Endodermal cell (in vitro differentiated cells): ENCODE measurements around the gene PSMD1. TPM values are rescaled to one million over a fixed set of nuclear protein-coding genes. Genes with fewer than 3 reads are reported as not detected.

ENCODE experiments used
- DNase-seq: peaks from one replicate; pipeline ENCODE4 v3.0.0-alpha.2; 2017
- H3K27ac ChIP-seq: 2 replicates; pipeline ENCODE4 v1.5.1; 2013; ENCODE audit warnings: mild to moderate bottlenecking, low read depth, low read length, moderate library complexity
- H3K27me3 ChIP-seq: 2 replicates; pipeline ENCODE4 v1.6.1; 2013; ENCODE audit warnings: mild to moderate bottlenecking, low read length, moderate library complexity; ENCODE audit not compliant: insufficient read depth, control insufficient read depth, poor library complexity, severe bottlenecking
- H3K36me3 ChIP-seq: 2 replicates; pipeline ENCODE4 v1.7.0; 2013; ENCODE audit warnings: mild to moderate bottlenecking, low read length, moderate library complexity; ENCODE audit not compliant: control insufficient read depth, insufficient read depth
- H3K4me1 ChIP-seq: one replicate; pipeline ENCODE4 v1.7.0; 2013; ENCODE audit warnings: low read length; ENCODE audit not compliant: control insufficient read depth, insufficient read depth
- H3K4me3 ChIP-seq: 2 replicates; pipeline ENCODE4 v1.5.1; 2013; ENCODE audit warnings: mild to moderate bottlenecking, low read length, moderate library complexity
- H3K9ac ChIP-seq: 2 replicates; pipeline ENCODE4 v1.6.1; 2013; ENCODE audit warnings: mild to moderate bottlenecking, low read length, moderate library complexity; ENCODE audit not compliant: poor library complexity, severe bottlenecking; ENCODE audit errors: extremely low read depth
- H3K9me3 ChIP-seq: 2 replicates; pipeline ENCODE4 v1.6.1; 2013; ENCODE audit warnings: mild to moderate bottlenecking, low read length, moderate library complexity; ENCODE audit not compliant: control insufficient read depth
- H3K27ac Mint-ChIP-seq: 2 replicates; pipeline ENCODE4 v1.8.0; 2020; ENCODE audit warnings: mixed read lengths
- H3K27me3 Mint-ChIP-seq: 2 replicates; pipeline ENCODE4 v1.8.0; 2021; ENCODE audit warnings: mild to moderate bottlenecking, mixed read lengths; ENCODE audit not compliant: insufficient read depth
- H3K36me3 Mint-ChIP-seq: 2 replicates; pipeline ENCODE4 v1.8.0; 2020; ENCODE audit warnings: low read depth, mixed read lengths
- H3K4me1 Mint-ChIP-seq: 2 replicates; pipeline ENCODE4 v1.8.0; 2020; ENCODE audit warnings: mixed read lengths
- H3K4me3 Mint-ChIP-seq: 2 replicates; pipeline ENCODE4 v1.8.0; 2020; ENCODE audit warnings: mild to moderate bottlenecking, moderate library complexity, mixed read lengths
- H3K9me3 Mint-ChIP-seq: 2 replicates; pipeline ENCODE4 v1.8.0; 2020; ENCODE audit warnings: mild to moderate bottlenecking, mixed read lengths
- WGBS, 2 experiments: methylation state at CpG; one replicate each; pipeline versions ENCODE4 v1.1.5 to v1.1.7; 2013; ENCODE audit warnings: missing lambda C conversion rate in 2 of 2, mixed read lengths in 1 of 2; ENCODE audit not compliant: insufficient coverage in 1 of 2, insufficient read length in 1 of 2; 5-methylcytosine and 5-hydroxymethylcytosine counted together
- total RNA-seq, 2 donors: library from RNA; stranded (reverse); fragmentation: NEBNext Ultra II Directional in 1 of 2; extraction: Animal tissue kit (Norgen Biotek cat#: 25700) in 1 of 2; gene quantifications; 2 replicates in 1 of 2; 3 replicates in 1 of 2; pipeline ENCODE4 v1.2.1, GENCODE V29; 2021
- TF ChIP-seq, protein P1 (sequence below): fragments of 200-600 bp; sonication (generic); conservative IDR thresholded peaks from 2 replicates; pipeline ENCODE4 v1.5.0; 2021; ENCODE audit warnings: antibody characterized with exemption, mild to moderate bottlenecking

PSMD1 gene
- total RNA-seq, 2 donors from 2014 or later, result 148 to 158 TPM

DNA sequence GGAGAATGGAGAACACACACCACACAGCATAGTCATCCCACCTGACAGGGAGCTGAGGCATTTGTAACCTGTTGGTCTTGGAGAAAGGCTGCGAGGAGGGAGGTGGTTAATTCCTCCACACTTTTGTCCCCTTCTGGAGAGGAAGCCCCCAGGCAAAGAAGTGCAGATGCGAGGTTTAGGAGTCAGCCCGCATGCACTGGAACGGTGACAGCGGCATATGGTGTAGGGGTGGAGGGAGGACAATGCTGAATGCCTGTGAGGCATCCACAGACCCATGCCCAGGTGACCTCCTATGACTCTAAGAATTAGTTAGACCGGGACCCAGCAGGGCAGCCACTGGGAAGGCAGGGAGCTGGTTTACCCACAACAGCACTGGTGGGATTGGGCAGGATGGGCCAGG, 48.5 kb upstream of the PSMD1 start:
- Histone ChIP-seq H3K9me3 (no peaks in the 10 kb centered on the region), H3K9ac (no peak overlapping the region), H3K4me3 (no peak overlapping the region), H3K36me3 (no peaks in the 10 kb centered on the region), H3K4me1 (no peaks in the 10 kb centered on the region), H3K27ac (no peak overlapping the region), H3K27me3 (peaks cover 23% of the 10 kb centered on the region)
- no peak overlapping the region for H3K27ac Mint-ChIP-seq
- peaks cover 5% of the 10 kb centered on the region for H3K9me3 Mint-ChIP-seq
- TF ChIP-seq, protein P1, sequence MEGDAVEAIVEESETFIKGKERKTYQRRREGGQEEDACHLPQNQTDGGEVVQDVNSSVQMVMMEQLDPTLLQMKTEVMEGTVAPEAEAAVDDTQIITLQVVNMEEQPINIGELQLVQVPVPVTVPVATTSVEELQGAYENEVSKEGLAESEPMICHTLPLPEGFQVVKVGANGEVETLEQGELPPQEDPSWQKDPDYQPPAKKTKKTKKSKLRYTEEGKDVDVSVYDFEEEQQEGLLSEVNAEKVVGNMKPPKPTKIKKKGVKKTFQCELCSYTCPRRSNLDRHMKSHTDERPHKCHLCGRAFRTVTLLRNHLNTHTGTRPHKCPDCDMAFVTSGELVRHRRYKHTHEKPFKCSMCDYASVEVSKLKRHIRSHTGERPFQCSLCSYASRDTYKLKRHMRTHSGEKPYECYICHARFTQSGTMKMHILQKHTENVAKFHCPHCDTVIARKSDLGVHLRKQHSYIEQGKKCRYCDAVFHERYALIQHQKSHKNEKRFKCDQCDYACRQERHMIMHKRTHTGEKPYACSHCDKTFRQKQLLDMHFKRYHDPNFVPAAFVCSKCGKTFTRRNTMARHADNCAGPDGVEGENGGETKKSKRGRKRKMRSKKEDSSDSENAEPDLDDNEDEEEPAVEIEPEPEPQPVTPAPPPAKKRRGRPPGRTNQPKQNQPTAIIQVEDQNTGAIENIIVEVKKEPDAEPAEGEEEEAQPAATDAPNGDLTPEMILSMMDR, result no peak
- no peak overlapping the region for H3K4me3 Mint-ChIP-seq
- H3K27me3 Mint-ChIP-seq, result peaks cover 31% of the 10 kb centered on the region
- H3K4me1 Mint-ChIP-seq, result peaks cover 4% of the 10 kb centered on the region
- no peak for DNase-seq
- H3K36me3 Mint-ChIP-seq, result peaks cover 2% of the 10 kb centered on the region
- 92 to 98% methylated on average over 5 to 6 of the region's 6 CpGs for WGBS, 2 experiments

- H3K27ac Mint-ChIP-seq, result no peak overlapping the region
Observed at GRCh38 chr2:231009236-231009919, 47.3 kb upstream of the PSMD1 start.

GRCh38 chr2:231010201-231010730, 46.4 kb upstream of the PSMD1 start:
- H3K27ac ChIP-seq, result no peak overlapping the region
- H3K36me3 Mint-ChIP-seq, result peaks cover 2% of the 10 kb centered on the region
- H3K9me3 Mint-ChIP-seq, result peaks cover 5% of the 10 kb centered on the region
- peaks cover 20% of the 10 kb centered on the region for H3K27me3 Mint-ChIP-seq
- TF ChIP-seq, protein P1, result no peak
- no peak overlapping the region for H3K27ac Mint-ChIP-seq
- no peaks in the 10 kb centered on the region for H3K36me3 ChIP-seq
- no peak overlapping the region for H3K9ac ChIP-seq
- no peak for DNase-seq
- no peak overlapping the region for H3K4me3 ChIP-seq
- 33 to 66% methylated on average over 1 to 2 of the region's 2 CpGs for WGBS, 2 experiments
- H3K4me3 Mint-ChIP-seq, result no peak overlapping the region
- no peaks in the 10 kb centered on the region for H3K9me3 ChIP-seq
- no peaks in the 10 kb centered on the region for H3K4me1 ChIP-seq
- peaks cover 4% of the 10 kb centered on the region for H3K4me1 Mint-ChIP-seq
- peaks cover 20% of the 10 kb centered on the region for H3K27me3 ChIP-seq

More at GRCh38 chr2:231009236-231009919, 47.3 kb upstream of the PSMD1 start:
- peaks cover 20% of the 10 kb centered on the region for H3K27me3 Mint-ChIP-seq
- TF ChIP-seq, protein P1, result no peak
- peaks cover 5% of the 10 kb centered on the region for H3K9me3 Mint-ChIP-seq
- H3K36me3 ChIP-seq, result no peaks in the 10 kb centered on the region
- H3K4me1 ChIP-seq, result no peaks in the 10 kb centered on the region
- H3K4me1 Mint-ChIP-seq, result peaks cover 4% of the 10 kb centered on the region
- H3K36me3 Mint-ChIP-seq, result peaks cover 2% of the 10 kb centered on the region
- H3K9ac ChIP-seq, result no peak overlapping the region
- H3K4me3 Mint-ChIP-seq, result no peak overlapping the region
- no peaks in the 10 kb centered on the region for H3K9me3 ChIP-seq
- peaks cover 20% of the 10 kb centered on the region for H3K27me3 ChIP-seq
- H3K27ac ChIP-seq, result no peak overlapping the region
- no peak overlapping the region for H3K4me3 ChIP-seq
- DNase-seq, result no peak
- WGBS, 2 experiments, result 82 to 92% methylated on average over 5 to 14 of the region's 14 CpGs
